GM15510 (cell line): ENCODE results near the gene ALK.

Experiments
- POLR2A ChIP-seq: IDR thresholded peaks from 3 replicates; pipeline ENCODE4 v1.6.1; 2011; ENCODE audit warnings: borderline replicate concordance; ENCODE audit not compliant: insufficient read length; ENCODE audit errors: extremely low read depth

ALK gene

GRCh38 chr2:29664578-29664977 lies 256.8 kb downstream of the ALK start:
- no peak for TF ChIP-seq POLR2A

GRCh38 chr2:29663268-29663667 lies 258.1 kb downstream of the ALK start:
- TF ChIP-seq POLR2A: no peak

GRCh38 chr2:29662861-29663260 lies 258.5 kb downstream of the ALK start:
- TF ChIP-seq POLR2A: no peak

GRCh38 chr2:29660201-29660600 lies 261.2 kb downstream of the ALK start:
- no peak for TF ChIP-seq POLR2A

- TF ChIP-seq POLR2A: no peak
Measured at GRCh38 chr2:29659178-29659577, 262.2 kb downstream of the ALK start.

- no peak for TF ChIP-seq POLR2A
Measured at GRCh38 chr2:29657674-29658073, 263.7 kb downstream of the ALK start.

GRCh38 chr2:29655391-29656086 lies 265.8 kb downstream of the ALK start:
- no peak for TF ChIP-seq POLR2A

- no peak for TF ChIP-seq POLR2A
Measured at GRCh38 chr2:29650631-29651097, 270.7 kb downstream of the ALK start.

GRCh38 chr2:29644949-29645348 lies 276.4 kb downstream of the ALK start:
- TF ChIP-seq POLR2A: no peak

GRCh38 chr2:29643196-29643595 lies 278.2 kb downstream of the ALK start:
- TF ChIP-seq POLR2A: no peak

GRCh38 chr2:29640360-29640759 lies 281.0 kb downstream of the ALK start:
- no peak for TF ChIP-seq POLR2A

- no peak for TF ChIP-seq POLR2A
Measured at GRCh38 chr2:29638641-29639040, 282.7 kb downstream of the ALK start.

- TF ChIP-seq POLR2A: no peak
Measured at GRCh38 chr2:29634916-29635315, 286.5 kb downstream of the ALK start.

GRCh38 chr2:29632018-29632417 lies 289.4 kb downstream of the ALK start:
- TF ChIP-seq POLR2A: no peak

- TF ChIP-seq POLR2A: no peak
Measured at GRCh38 chr2:29629495-29629894, 291.9 kb downstream of the ALK start.

GRCh38 chr2:29628862-29629261 lies 292.5 kb downstream of the ALK start:
- TF ChIP-seq POLR2A: no peak

- TF ChIP-seq POLR2A: no peak
Measured at GRCh38 chr2:29628108-29628745, 293.2 kb downstream of the ALK start.

GRCh38 chr2:29627279-29627711 lies 294.1 kb downstream of the ALK start:
- no peak for TF ChIP-seq POLR2A
